Measurements from ENCODE around the gene TAB2. TPM values are rescaled to one million over a fixed set of nuclear protein-coding genes. Genes with fewer than 3 reads are reported as not detected.

TAB2 gene
- total RNA-seq, 1 donor from 2014 or later, result 71.3 TPM

DNA sequence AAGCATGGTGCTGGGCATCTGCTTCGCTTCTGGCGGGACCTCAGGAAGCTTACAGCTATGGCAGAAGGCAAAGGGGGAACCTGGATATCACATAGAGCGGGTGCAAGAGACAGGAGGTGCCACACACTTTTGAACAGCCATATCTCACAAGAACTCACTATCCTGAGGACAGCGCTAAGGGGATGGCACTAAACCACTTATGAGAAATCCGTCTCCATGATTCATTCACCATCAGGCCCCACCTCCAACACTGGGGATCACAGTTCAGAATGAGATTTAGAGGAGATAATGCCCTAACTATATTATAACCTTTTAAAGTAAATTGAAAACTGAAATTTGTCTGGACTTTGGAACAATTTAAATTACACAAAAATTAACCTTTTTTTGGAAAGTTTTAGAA lies 44.8 kb downstream of the TAB2 start:
- peaks cover 11% of the 10 kb centered on the region for H3K36me3 Mint-ChIP-seq
- no peak overlapping the region for H3K4me3 Mint-ChIP-seq
- H3K27me3 Mint-ChIP-seq (ENCODE audit: low read depth), result no peaks in the 10 kb centered on the region
- no peak overlapping the region for H3K27ac Mint-ChIP-seq
- TF ChIP-seq, protein P1, sequence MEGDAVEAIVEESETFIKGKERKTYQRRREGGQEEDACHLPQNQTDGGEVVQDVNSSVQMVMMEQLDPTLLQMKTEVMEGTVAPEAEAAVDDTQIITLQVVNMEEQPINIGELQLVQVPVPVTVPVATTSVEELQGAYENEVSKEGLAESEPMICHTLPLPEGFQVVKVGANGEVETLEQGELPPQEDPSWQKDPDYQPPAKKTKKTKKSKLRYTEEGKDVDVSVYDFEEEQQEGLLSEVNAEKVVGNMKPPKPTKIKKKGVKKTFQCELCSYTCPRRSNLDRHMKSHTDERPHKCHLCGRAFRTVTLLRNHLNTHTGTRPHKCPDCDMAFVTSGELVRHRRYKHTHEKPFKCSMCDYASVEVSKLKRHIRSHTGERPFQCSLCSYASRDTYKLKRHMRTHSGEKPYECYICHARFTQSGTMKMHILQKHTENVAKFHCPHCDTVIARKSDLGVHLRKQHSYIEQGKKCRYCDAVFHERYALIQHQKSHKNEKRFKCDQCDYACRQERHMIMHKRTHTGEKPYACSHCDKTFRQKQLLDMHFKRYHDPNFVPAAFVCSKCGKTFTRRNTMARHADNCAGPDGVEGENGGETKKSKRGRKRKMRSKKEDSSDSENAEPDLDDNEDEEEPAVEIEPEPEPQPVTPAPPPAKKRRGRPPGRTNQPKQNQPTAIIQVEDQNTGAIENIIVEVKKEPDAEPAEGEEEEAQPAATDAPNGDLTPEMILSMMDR (IDR thresholded peaks at IDR 0.05; ENCODE audit: unreplicated experiment), result no peak
- H3K9me3 Mint-ChIP-seq, result peaks cover 8% of the 10 kb centered on the region
- peaks cover 32% of the 10 kb centered on the region for H3K4me1 Mint-ChIP-seq
- no peak for DNase-seq (ENCODE audit: low spot score in 2 of 2, unreplicated experiment in 2 of 2)

DNA sequence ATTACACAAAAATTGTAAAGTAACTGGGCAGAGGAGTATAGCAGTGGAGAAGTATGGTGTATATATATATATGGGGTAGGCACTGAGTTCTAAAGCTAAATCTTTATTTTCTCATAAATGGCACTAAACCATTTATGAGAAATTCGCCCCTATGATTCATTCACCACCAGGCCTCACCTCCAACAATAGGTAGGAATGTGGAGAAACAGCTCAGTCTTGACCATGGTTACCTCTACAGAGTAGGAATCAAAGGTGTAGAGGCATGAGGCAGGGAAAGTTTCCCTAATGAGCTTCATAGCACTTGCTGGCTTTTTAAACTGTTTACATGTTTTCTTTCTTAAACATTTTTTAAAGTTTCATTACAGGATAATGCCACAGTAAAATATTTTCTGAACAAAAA lies 45.6 kb downstream of the TAB2 start:
- peaks cover 8% of the 10 kb centered on the region for H3K9me3 Mint-ChIP-seq
- no peak overlapping the region for H3K27ac Mint-ChIP-seq
- H3K27me3 Mint-ChIP-seq (ENCODE audit: low read depth), result no peaks in the 10 kb centered on the region
- TF ChIP-seq, protein P1 (IDR thresholded peaks at IDR 0.05; ENCODE audit: unreplicated experiment), result no peak
- peaks cover 32% of the 10 kb centered on the region for H3K4me1 Mint-ChIP-seq
- H3K4me3 Mint-ChIP-seq, result no peak overlapping the region
- H3K36me3 Mint-ChIP-seq, result peaks cover 11% of the 10 kb centered on the region
- DNase-seq (ENCODE audit: low spot score in 2 of 2, unreplicated experiment in 2 of 2), result no peak

DNA sequence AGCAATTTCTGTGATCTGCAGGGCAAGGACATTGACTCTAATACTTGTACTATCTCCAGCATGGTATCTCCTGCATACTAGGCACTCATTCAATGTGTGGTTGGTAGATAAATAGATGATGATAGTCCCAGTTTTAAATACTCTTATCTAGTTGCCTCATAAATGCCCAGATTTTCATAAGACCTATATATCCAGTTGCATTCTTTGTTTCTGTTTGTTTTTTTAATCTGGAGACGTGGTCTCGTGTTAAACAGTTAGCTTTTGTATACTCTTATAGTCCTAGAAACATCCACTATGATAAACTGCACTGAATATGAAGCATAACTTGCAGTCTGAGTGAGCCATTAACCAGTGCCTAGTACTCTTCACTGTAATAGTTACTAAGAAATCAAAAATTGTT lies 47.0 kb downstream of the TAB2 start:
- no peak overlapping the region for H3K27ac Mint-ChIP-seq
- TF ChIP-seq, protein P1 (IDR thresholded peaks at IDR 0.05; ENCODE audit: unreplicated experiment), result no peak
- H3K27me3 Mint-ChIP-seq (ENCODE audit: low read depth), result no peaks in the 10 kb centered on the region
- peaks cover 19% of the 10 kb centered on the region for H3K4me1 Mint-ChIP-seq
- no peak for DNase-seq (ENCODE audit: low spot score in 2 of 2, unreplicated experiment in 2 of 2)
- peaks cover 11% of the 10 kb centered on the region for H3K36me3 Mint-ChIP-seq
- H3K9me3 Mint-ChIP-seq, result peaks cover 8% of the 10 kb centered on the region
- no peak overlapping the region for H3K4me3 Mint-ChIP-seq

DNA sequence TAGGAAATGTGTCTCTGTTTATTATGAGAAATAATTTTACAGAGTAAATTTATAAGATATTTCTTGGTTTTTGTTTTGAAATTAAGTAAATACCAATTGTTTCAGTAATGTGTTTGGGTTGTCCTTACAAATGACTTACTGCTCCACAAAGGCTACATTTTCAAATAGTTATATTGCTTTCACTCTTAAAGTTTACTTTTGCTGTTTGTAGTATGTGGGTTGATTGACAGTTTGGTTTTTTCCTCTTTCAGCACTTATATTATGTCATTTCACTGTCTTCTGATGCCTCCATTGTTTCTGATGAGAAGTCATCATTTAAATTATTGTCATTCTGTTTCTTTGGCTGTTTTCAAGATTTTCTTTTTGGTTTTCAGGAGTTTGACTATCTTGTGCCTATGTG lies 47.7 kb downstream of the TAB2 start:
- Mint-ChIP-seq H3K9me3 (peaks cover 8% of the 10 kb centered on the region), H3K36me3 (peaks cover 8% of the 10 kb centered on the region), H3K27ac (no peak overlapping the region), H3K4me1 (peaks cover 18% of the 10 kb centered on the region), H3K27me3 (ENCODE audit: low read depth) (no peaks in the 10 kb centered on the region), H3K4me3 (no peak overlapping the region)
- TF ChIP-seq, protein P1 (IDR thresholded peaks at IDR 0.05; ENCODE audit: unreplicated experiment), result no peak
- DNase-seq (ENCODE audit: low spot score in 2 of 2, unreplicated experiment in 2 of 2), result no peak

DNA sequence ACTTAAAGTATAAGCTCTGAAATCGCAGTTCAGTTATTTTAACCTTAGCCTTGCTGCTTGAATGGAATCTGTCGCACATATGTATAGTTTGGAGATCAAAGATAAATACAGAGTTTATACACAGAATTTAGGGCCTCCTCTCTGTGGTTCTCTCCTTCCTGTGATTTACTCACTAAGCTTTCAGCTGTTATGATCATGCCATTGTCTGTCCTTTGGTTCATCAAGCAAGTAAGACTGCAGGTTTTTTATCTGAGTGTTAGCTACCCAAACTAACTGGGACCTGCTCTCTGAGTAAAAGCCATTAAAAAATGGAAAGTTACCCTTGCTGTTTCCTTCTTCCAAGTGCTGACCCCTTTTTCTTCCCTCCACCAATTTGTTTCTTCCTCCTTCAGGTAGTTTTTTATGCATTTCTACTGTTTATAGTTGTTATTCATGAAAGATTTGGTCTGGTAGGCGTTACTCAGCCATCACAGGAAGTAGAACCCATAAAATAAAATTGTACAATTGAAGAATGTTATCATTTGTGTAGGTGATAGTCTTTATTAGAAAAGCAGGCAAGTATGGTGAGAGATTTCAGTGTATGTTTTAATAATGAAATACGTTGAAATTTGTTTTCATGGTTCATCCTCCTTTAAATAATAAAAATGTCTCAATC lies 48.9 kb downstream of the TAB2 start:
- no peaks in the 10 kb centered on the region for H3K27me3 Mint-ChIP-seq (ENCODE audit: low read depth)
- peaks cover 11% of the 10 kb centered on the region for H3K36me3 Mint-ChIP-seq
- H3K9me3 Mint-ChIP-seq, result peaks cover 8% of the 10 kb centered on the region
- H3K27ac Mint-ChIP-seq, result no peak overlapping the region
- no peak overlapping the region for H3K4me3 Mint-ChIP-seq
- H3K4me1 Mint-ChIP-seq, result peaks cover 21% of the 10 kb centered on the region
- no peak for DNase-seq (ENCODE audit: low spot score in 2 of 2, unreplicated experiment in 2 of 2)
- TF ChIP-seq, protein P1 (IDR thresholded peaks at IDR 0.05; ENCODE audit: unreplicated experiment), result no peak

All from mesothelial cell of epicardium (in vitro differentiated cells).